CD14-positive monocyte (primary cell): ENCODE data around the gene AP2M1. TPM values are rescaled to one million over a fixed set of nuclear protein-coding genes. Genes with fewer than 3 reads are reported as not detected.

Experiments
- DNase-seq, 3 donors: peaks; one replicate each; pipeline ENCODE4 v3.0.0-alpha.2; 2011 to 2022
- H2AFZ ChIP-seq: 2 replicates; pipeline ENCODE4 v1.6.0; 2012; ENCODE audit warnings: mild to moderate bottlenecking, low read depth, low read length, inconsistent platforms; ENCODE audit not compliant: insufficient read depth, poor library complexity, severe bottlenecking
- H3K27ac ChIP-seq, 2 donors: 1 replicate in 1 of 2; 2 replicates in 1 of 2; pipeline ENCODE4 v1.5.1; 2012 to 2013; ENCODE audit warnings: low read length in 2 of 2, control low read depth in 1 of 2, inconsistent platforms in 1 of 2, low read depth in 1 of 2, mild to moderate bottlenecking in 1 of 2
- H3K27me3 ChIP-seq, 2 donors: one replicate each; pipeline versions ENCODE4 v1.6.0 to v1.6.1; 2011 to 2013; ENCODE audit warnings: low read length in 2 of 2; ENCODE audit not compliant: control insufficient read depth in 2 of 2, insufficient read depth in 2 of 2
- H3K36me3 ChIP-seq, 2 donors: replicated peaks in 1 of 2; 1 replicate in 1 of 2; 2 replicates in 1 of 2; pipeline versions ENCODE4 v1.5.1 to v1.6.1; 2012 to 2013; ENCODE audit warnings: low read length in 2 of 2, control low read depth in 1 of 2, inconsistent platforms in 1 of 2, mild to moderate bottlenecking in 1 of 2; ENCODE audit not compliant: insufficient read depth in 2 of 2, control insufficient read depth in 1 of 2
- H3K4me1 ChIP-seq, 2 donors: 1 replicate in 1 of 2; 2 replicates in 1 of 2; pipeline versions ENCODE4 v1.5.1 to v1.6.1; 2012 to 2013; ENCODE audit warnings: low read length in 2 of 2, control low read depth in 1 of 2, inconsistent platforms in 1 of 2, mild to moderate bottlenecking in 1 of 2, moderate library complexity in 1 of 2; ENCODE audit not compliant: insufficient read depth in 2 of 2, control insufficient read depth in 1 of 2
- H3K4me2 ChIP-seq: replicated peaks from 2 replicates; pipeline ENCODE3; 2012; ENCODE audit warnings: low read length, moderate library complexity, mild to moderate bottlenecking; ENCODE audit not compliant: poor library complexity, severe bottlenecking; ENCODE audit errors: extremely low read depth
- H3K4me3 ChIP-seq, 3 experiments: fragments of 200-600 bp in 1 of 3; sonication (generic) in 1 of 3; replicated peaks in 1 of 3; 1 replicate in 2 of 3; 2 replicates in 1 of 3; pipeline ENCODE4 v1.5.1; 2011 to 2013; ENCODE audit warnings: low read length in 3 of 3, mild to moderate bottlenecking in 3 of 3, control low read depth in 2 of 3, low read depth in 2 of 3, inconsistent platforms in 1 of 3, moderate library complexity in 1 of 3
- H3K79me2 ChIP-seq: 2 replicates; pipeline ENCODE4 v1.6.0; 2012; ENCODE audit warnings: mild to moderate bottlenecking, control low read depth, inconsistent platforms, low read length, moderate library complexity; ENCODE audit not compliant: insufficient read depth
- H3K9ac ChIP-seq: 2 replicates; pipeline ENCODE4 v1.6.0; 2017; ENCODE audit warnings: low read length, mild to moderate bottlenecking; ENCODE audit not compliant: insufficient read depth, poor library complexity, severe bottlenecking
- H3K9me3 ChIP-seq, 2 donors: replicated peaks in 1 of 2; 1 replicate in 1 of 2; 2 replicates in 1 of 2; pipeline versions ENCODE4 v1.5.1 to v1.6.1; 2012 to 2013; ENCODE audit warnings: low read length in 2 of 2, control low read depth in 1 of 2; ENCODE audit not compliant: control insufficient read depth in 1 of 2, insufficient read depth in 1 of 2
- H4K20me1 ChIP-seq: 2 replicates; pipeline ENCODE4 v1.6.0; 2012; ENCODE audit warnings: mild to moderate bottlenecking, low read length, control low read depth, moderate library complexity; ENCODE audit not compliant: insufficient read depth
- H3K27ac Mint-ChIP-seq, 7 donors: one replicate each; pipeline ENCODE4 v1.8.0; 2020; ENCODE audit warnings: mild to moderate bottlenecking in 7 of 7, mixed read lengths in 7 of 7, moderate library complexity in 6 of 7, inconsistent platforms in 2 of 7
- H3K27me3 Mint-ChIP-seq, 3 donors: one replicate each; pipeline ENCODE4 v1.8.0; 2021 to 2022; ENCODE audit warnings: low read depth in 3 of 3, mild to moderate bottlenecking in 3 of 3, mixed read lengths in 3 of 3, moderate library complexity in 3 of 3, inconsistent platforms in 1 of 3
- H3K36me3 Mint-ChIP-seq, 2 donors: one replicate each; pipeline ENCODE4 v1.8.0; 2020; ENCODE audit warnings: mixed read lengths in 2 of 2, inconsistent platforms in 1 of 2, mild to moderate bottlenecking in 1 of 2
- H3K4me1 Mint-ChIP-seq: one replicate; pipeline ENCODE4 v1.8.0; 2020; ENCODE audit warnings: mild to moderate bottlenecking, mixed read lengths
- H3K4me3 Mint-ChIP-seq, 2 donors: one replicate each; pipeline ENCODE4 v1.8.0; 2020; ENCODE audit warnings: mild to moderate bottlenecking in 2 of 2, mixed read lengths in 2 of 2, moderate library complexity in 1 of 2
- H3K9me3 Mint-ChIP-seq, 7 donors: one replicate each; pipeline ENCODE4 v1.8.0; 2020 to 2022; ENCODE audit warnings: mixed read lengths in 7 of 7, mild to moderate bottlenecking in 6 of 7, moderate library complexity in 6 of 7, inconsistent platforms in 2 of 7
- CTCF ChIP-seq: fragments of 200-600 bp; IDR thresholded peaks from one replicate; pipeline ENCODE4 v1.8.0; 2022; ENCODE audit warnings: antibody characterized with exemption, mild to moderate bottlenecking
- WGBS: methylation state at CpG from one replicate; pipeline ENCODE4 v1.1.5; 2013; ENCODE audit warnings: missing lambda C conversion rate; ENCODE audit not compliant: insufficient coverage; 5-methylcytosine and 5-hydroxymethylcytosine counted together
- intact Hi-C, 2 donors: fragments of 100-400 bp; cut with micrococcal nuclease; formaldehyde crosslinking; loops; one replicate each; pipeline versions ENCODE4 v1.15.0 to v1.15.1; 2023
- polyA plus RNA-seq, 3 donors: library from polyadenylated mRNA; depleted of rRNA in 1 of 3; unstranded in 2 of 3; stranded (reverse) in 1 of 3; fragments of 300-500 nt in 2 of 3; fragments of >200 nt in 1 of 3; fragmentation: Illumina TruSeq in 2 of 3; gene quantifications; 1 replicate in 2 of 3; 2 replicates in 1 of 3; pipeline ENCODE4 v1.2.3, GENCODE V29; 2012 to 2021

AP2M1 gene
- polyA plus RNA-seq, 3 donors, result 283 to 327 (median 295) TPM

- Histone ChIP-seq H3K4me2 (no peak overlapping the region), H4K20me1 (peaks cover 25% of the 10 kb centered on the region), H3K27ac (peak overlapping the region in 1 of 2 donors; percentile 14), H3K9ac (no peak overlapping the region), H3K36me3 (peaks cover 75 to 86% of the 10 kb centered on the region in 2 donors), H3K4me1 (peaks cover 0 to 3% of the 10 kb centered on the region in 2 donors), H3K79me2 (peaks cover 26% of the 10 kb centered on the region), H2AFZ (no peak overlapping the region), H3K27me3 (no peaks in the 10 kb centered on the region), H3K4me3 (no peak overlapping the region), H3K9me3 (no peaks in the 10 kb centered on the region)
- Mint-ChIP-seq H3K4me1 (peaks cover 2% of the 10 kb centered on the region), H3K36me3 (peaks cover 74 to 89% of the 10 kb centered on the region in 2 donors), H3K27me3 (peaks cover 0 to 2% (median 0%) of the 10 kb centered on the region in 3 donors), H3K4me3 (no peak overlapping the region), H3K27ac (peak overlapping the region in 2 of 7 donors; percentile 21 to 53), H3K9me3 (peaks cover 0 to 1% (median 0%) of the 10 kb centered on the region in 7 donors)
- TF ChIP-seq CTCF, result no peak
- intact Hi-C loops, result loop anchor here in 1 of 2 donors (10.0 kb wide), 1 partner anchor 247 kb away; no protein-coding TSS in a partner anchor
- 100% methylated on average over 1 of the region's 7 CpGs for WGBS
- DNase-seq, result no peak
Measured at GRCh38 chr3:184142199-184142598, 32.5 kb upstream of the AP2M1 start.

GRCh38 chr3:184143327-184143726 is 31.3 kb upstream of the AP2M1 start:
- Histone ChIP-seq H3K9me3 (no peaks in the 10 kb centered on the region), H3K36me3 (peaks cover 69 to 76% of the 10 kb centered on the region in 2 donors), H3K9ac (no peak overlapping the region), H3K4me2 (no peak overlapping the region), H3K27me3 (no peaks in the 10 kb centered on the region), H3K4me3 (no peak overlapping the region), H3K27ac (no peak overlapping the region), H3K4me1 (no peaks in the 10 kb centered on the region), H3K79me2 (peaks cover 15% of the 10 kb centered on the region), H4K20me1 (peaks cover 15% of the 10 kb centered on the region), H2AFZ (no peak overlapping the region)
- peaks cover 0 to 2% (median 0%) of the 10 kb centered on the region in 3 donors for H3K27me3 Mint-ChIP-seq
- no peak for TF ChIP-seq CTCF
- H3K9me3 Mint-ChIP-seq, result peaks cover 0 to 1% (median 0%) of the 10 kb centered on the region in 7 donors
- intact Hi-C loops, result loop anchor here in 1 of 2 donors (10.0 kb wide), 1 partner anchor 249 kb away; no protein-coding TSS in a partner anchor
- H3K4me1 Mint-ChIP-seq, result peaks cover 2% of the 10 kb centered on the region
- no peak overlapping the region for H3K27ac Mint-ChIP-seq
- H3K4me3 Mint-ChIP-seq, result no peak overlapping the region
- DNase-seq, result no peak
- H3K36me3 Mint-ChIP-seq, result peaks cover 65 to 79% of the 10 kb centered on the region in 2 donors
- 89% methylated on average over 3 of the region's 3 CpGs for WGBS
